Endothelial cell (in vitro differentiated cells): ENCODE results near the gene WASF2. TPM values are rescaled to one million over a fixed set of nuclear protein-coding genes. Genes with fewer than 3 reads are reported as not detected.

Experiments
- DNase-seq: peaks from one replicate; pipeline ENCODE4 v3.0.0; 2021; ENCODE audit warnings: low spot score
- H3K27ac Mint-ChIP-seq: one replicate; pipeline ENCODE4 v1.8.0; 2021; ENCODE audit warnings: mixed read lengths, inconsistent platforms; ENCODE audit not compliant: unreplicated experiment
- H3K27me3 Mint-ChIP-seq: one replicate; pipeline ENCODE4 v1.8.0; 2021; ENCODE audit warnings: mild to moderate bottlenecking, moderate library complexity, mixed read lengths, inconsistent platforms; ENCODE audit not compliant: unreplicated experiment
- H3K36me3 Mint-ChIP-seq: one replicate; pipeline ENCODE4 v1.8.0; 2021; ENCODE audit warnings: mild to moderate bottlenecking, low read depth, mixed read lengths, inconsistent platforms; ENCODE audit not compliant: unreplicated experiment
- H3K4me1 Mint-ChIP-seq: one replicate; pipeline ENCODE4 v1.8.0; 2021; ENCODE audit warnings: mild to moderate bottlenecking, mixed read lengths, inconsistent platforms; ENCODE audit not compliant: unreplicated experiment
- H3K4me3 Mint-ChIP-seq: one replicate; pipeline ENCODE4 v1.8.0; 2021; ENCODE audit warnings: mild to moderate bottlenecking, mixed read lengths, inconsistent platforms; ENCODE audit not compliant: unreplicated experiment
- H3K9me3 Mint-ChIP-seq: one replicate; pipeline ENCODE4 v1.8.0; 2021; ENCODE audit warnings: mixed read lengths, inconsistent platforms; ENCODE audit not compliant: unreplicated experiment
- CTCF ChIP-seq: fragments of 200-600 bp; sonication (generic); IDR thresholded peaks from one replicate; pipeline ENCODE4 v1.5.0; 2021; ENCODE audit warnings: antibody characterized with exemption; ENCODE audit not compliant: unreplicated experiment
- total RNA-seq: library from RNA; stranded (reverse); fragmentation: NEBNext Ultra II Directional; extraction: Animal tissue kit (Norgen Biotek cat#: 25700); gene quantifications from one replicate; pipeline ENCODE4 v1.2.1, GENCODE V29; 2021; ENCODE audit not compliant: unreplicated experiment

Gene WASF2
- total RNA-seq, 1 donor from 2014 or later, result 272 TPM

GRCh38 chr1:27427329-27427728 is 62.6 kb downstream of the WASF2 start:
- H3K9me3 Mint-ChIP-seq, result no peaks in the 10 kb centered on the region
- H3K4me1 Mint-ChIP-seq, result peaks cover 62% of the 10 kb centered on the region
- no peak for DNase-seq
- H3K4me3 Mint-ChIP-seq, result no peak overlapping the region
- peak overlapping the region; percentile 94 for H3K27ac Mint-ChIP-seq
- TF ChIP-seq CTCF, result no peak
- H3K27me3 Mint-ChIP-seq, result peaks cover 2% of the 10 kb centered on the region
- H3K36me3 Mint-ChIP-seq, result peaks cover 31% of the 10 kb centered on the region

DNA sequence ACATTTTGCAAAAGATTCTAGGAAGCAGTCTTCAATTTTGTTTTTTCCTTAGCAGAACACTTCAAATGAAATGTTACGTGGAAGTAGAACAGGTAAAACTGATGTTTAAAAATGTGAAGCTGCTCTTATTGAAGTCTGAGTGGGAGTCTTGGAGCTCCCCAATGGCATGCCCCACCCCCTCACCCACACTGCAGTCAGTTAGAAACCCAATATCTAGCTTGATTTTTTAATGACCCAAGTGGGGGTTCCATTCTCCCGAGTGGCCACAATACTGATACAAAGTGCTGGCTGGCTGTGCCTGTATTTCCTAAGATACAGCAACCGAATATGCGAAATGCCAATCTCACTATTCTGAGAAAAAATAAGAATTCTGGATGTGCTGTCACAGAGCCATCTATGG is 66.3 kb downstream of the WASF2 start:
- H3K36me3 Mint-ChIP-seq, result peaks cover 34% of the 10 kb centered on the region
- TF ChIP-seq CTCF, result no peak
- DNase-seq, result no peak
- H3K4me3 Mint-ChIP-seq, result no peak overlapping the region
- no peaks in the 10 kb centered on the region for H3K9me3 Mint-ChIP-seq
- H3K27me3 Mint-ChIP-seq, result peaks cover 2% of the 10 kb centered on the region
- peaks cover 44% of the 10 kb centered on the region for H3K4me1 Mint-ChIP-seq
- peak overlapping the region; percentile 64 for H3K27ac Mint-ChIP-seq

- H3K36me3 Mint-ChIP-seq, result peaks cover 48% of the 10 kb centered on the region
- H3K27ac Mint-ChIP-seq, result peak overlapping the region; percentile 48
- H3K27me3 Mint-ChIP-seq, result peaks cover 6% of the 10 kb centered on the region
- H3K9me3 Mint-ChIP-seq, result no peaks in the 10 kb centered on the region
- peak overlapping the region; percentile 34 for H3K4me3 Mint-ChIP-seq
- no peak for DNase-seq
- no peak for TF ChIP-seq CTCF
- peaks cover 45% of the 10 kb centered on the region for H3K4me1 Mint-ChIP-seq
Observed at GRCh38 chr1:27418326-27419185, 71.4 kb downstream of the WASF2 start.

DNA sequence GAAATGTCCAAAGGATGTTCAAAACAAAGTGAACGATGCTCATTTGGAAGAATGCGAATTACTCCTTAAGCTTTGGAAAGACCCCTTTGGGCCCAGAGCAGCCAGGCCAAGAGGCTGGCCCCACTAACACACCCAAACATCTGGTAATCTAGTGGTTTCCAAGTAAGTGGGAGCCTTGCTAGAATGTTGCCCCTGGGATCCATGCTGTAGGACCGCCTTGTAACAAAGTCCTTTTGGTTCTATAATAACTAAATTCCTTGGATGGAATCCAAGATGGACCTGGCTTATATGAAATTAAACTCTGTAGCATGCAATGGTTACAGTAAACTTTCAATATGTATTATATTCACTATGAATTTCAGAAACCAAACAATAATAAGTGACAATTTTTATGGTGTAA is 72.3 kb downstream of the WASF2 start:
- Mint-ChIP-seq H3K36me3 (peaks cover 56% of the 10 kb centered on the region), H3K4me1 (peaks cover 44% of the 10 kb centered on the region), H3K9me3 (no peaks in the 10 kb centered on the region), H3K27ac (no peak overlapping the region), H3K27me3 (peaks cover 6% of the 10 kb centered on the region), H3K4me3 (peak overlapping the region; percentile 28)
- no peak for DNase-seq
- TF ChIP-seq CTCF, result no peak

GRCh38 chr1:27416387-27417111 is 73.4 kb downstream of the WASF2 start:
- H3K36me3 Mint-ChIP-seq, result peaks cover 56% of the 10 kb centered on the region

More at GRCh38 chr1:27416387-27417111, 73.4 kb downstream of the WASF2 start:
- Mint-ChIP-seq H3K9me3 (no peaks in the 10 kb centered on the region), H3K27ac (peak overlapping the region; percentile 45), H3K4me1 (peaks cover 38% of the 10 kb centered on the region), H3K4me3 (peak overlapping the region; percentile 26), H3K27me3 (peaks cover 6% of the 10 kb centered on the region)
- TF ChIP-seq CTCF, result peak; percentile 59
- DNase-seq, result peak; percentile 60
